NCI-H345 (cell line): ENCODE results near the gene JMJD1C.

Experiments used
- DNase-seq: peaks from one replicate; lab custom pipeline; 2025; lab: John Stamatoyannopoulos, UW

JMJD1C gene

GRCh38 chr10:63217120-63217605 is 248.6 kb downstream of the JMJD1C start:
- peak; percentile 23 for DNase-seq

DNA sequence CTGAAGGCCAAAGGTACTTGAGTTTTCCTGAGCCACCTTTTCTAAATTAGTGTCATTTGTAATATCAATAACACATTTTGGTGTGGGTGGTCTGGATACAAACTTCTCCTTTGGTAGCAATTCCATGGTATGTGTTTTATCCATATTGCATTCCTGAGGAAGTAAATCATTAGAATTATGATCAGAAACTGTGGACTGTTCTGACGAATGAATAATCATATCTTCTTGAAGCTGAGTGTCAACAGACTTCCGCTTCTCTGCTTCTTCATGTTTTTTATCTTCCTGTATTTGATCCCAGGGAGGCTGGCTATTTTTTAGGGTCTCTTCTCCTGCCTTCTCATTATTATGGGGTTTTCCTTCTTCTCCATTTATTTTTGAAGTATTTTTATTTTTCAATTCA is 251.2 kb downstream of the JMJD1C start:
- DNase-seq = no peak

- DNase-seq = no peak
Observed at GRCh38 chr10:63213489-63213888, 252.3 kb downstream of the JMJD1C start.

- DNase-seq = no peak
Observed at GRCh38 chr10:63210611-63211196, 255.1 kb downstream of the JMJD1C start.

GRCh38 chr10:63209705-63210104 is 256.1 kb downstream of the JMJD1C start:
- DNase-seq = no peak

DNA sequence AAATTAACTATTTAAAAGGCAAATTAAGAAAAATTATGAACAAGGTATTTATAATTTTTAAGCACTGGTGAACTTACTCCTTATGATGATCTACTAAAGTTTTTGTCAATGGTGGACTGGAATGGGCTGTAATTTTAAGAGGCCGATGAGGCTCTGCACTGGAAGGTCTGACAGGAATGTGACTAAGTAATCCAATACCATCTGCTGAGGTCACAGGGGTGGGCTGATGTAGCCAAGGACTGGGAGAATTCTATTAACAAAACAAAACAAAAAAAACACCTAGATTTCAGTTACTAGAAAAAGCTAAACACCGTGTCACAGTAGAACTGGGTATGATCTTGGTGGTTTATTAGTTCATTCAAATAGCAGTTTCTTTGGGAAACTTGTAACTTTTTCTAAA is 256.8 kb downstream of the JMJD1C start:
- no peak for DNase-seq

DNA sequence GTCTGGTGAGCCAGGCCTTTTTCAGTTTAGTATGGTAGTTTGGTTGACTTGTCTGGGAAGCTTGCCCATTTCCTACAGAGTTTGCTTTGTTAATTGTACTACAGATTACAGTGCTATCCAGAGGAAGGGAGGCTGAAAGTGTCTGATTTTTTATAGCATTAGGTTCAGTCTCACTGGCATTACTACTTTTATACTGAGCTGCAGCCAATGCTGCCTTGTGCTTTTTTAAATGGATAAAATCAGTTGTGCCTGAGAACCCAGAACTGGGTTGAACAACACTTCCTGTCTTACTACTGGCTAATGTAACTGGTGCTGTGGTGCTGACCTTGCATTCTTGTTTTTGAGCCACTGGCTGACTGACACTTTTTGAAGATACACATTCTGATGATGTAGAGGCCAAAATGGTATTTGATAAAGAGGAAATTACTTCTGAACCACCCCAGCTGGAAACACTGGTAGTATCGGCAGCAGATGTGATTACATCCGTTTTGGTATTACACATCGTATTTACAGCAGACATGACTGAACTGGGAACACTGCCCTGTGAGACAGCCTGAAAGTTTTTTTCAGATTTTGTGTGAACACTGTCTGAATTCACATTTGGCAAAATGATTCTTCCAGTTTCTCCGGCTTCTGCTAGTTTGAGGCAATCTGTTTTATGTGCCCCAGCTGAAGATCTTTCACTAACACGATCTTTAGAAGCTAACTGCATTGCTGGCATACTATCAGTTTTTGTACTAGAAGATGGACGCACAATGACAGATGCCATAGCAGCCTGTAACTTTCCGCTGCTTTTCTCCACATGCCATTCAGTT is 258.6 kb downstream of the JMJD1C start:
- no peak for DNase-seq

- no peak for DNase-seq
Observed at GRCh38 chr10:63206576-63206975, 259.2 kb downstream of the JMJD1C start.

DNA sequence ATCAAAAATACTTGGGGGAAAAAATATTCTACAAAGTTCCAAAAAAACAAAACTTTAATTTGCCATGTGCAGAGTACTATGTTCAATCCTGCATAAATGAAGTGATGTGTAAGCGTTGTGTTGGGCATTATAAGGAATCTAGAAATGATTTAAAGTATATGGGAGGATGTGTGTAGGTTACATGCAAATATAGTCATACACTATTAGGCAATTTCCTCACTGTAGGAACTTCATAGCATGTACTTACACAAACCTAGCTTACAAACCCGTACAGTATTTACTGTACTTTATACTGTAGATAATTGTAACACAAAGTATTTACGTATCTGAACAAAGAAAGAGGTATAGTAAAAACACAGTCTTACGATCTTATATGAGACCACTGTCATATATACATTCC is 260.4 kb downstream of the JMJD1C start:
- DNase-seq = no peak

DNA sequence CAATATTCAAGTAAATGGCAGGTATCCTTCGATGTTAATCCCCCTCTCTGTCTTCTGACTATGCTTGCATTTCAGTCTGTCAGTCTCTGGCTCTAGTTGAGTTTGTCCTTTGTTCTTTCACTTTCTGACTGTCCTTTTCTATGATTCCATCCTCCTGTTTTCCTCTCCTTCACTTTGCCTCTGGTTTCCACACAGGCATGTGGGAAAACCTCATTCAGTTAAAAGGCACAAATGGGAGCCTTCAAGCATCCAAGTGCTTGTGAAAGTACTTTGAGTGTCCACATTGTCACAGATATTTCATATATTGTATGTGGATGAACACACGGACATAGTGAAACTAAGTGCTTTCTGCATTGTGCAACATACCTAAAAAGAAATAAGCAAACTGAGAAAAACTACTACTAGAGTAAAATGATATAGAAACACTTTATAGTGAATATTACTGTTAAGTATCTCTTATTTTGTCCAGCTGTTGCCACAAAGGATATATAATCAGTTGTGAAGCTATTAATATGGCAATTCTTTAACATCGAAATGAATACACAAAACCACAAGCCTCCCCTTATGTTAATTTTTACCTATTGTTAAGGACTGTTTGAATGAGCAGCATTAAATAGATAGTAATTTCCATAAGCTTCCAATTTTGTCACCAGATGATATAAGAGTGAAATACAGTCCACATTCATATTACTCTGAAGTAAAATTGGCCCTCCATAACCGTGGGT is 260.9 kb downstream of the JMJD1C start:
- no peak for DNase-seq

GRCh38 chr10:63201118-63201517 is 264.7 kb downstream of the JMJD1C start:
- DNase-seq = no peak

- DNase-seq = no peak
Observed at GRCh38 chr10:63200431-63200830, 265.3 kb downstream of the JMJD1C start.

- no peak for DNase-seq
Observed at GRCh38 chr10:63199716-63200115, 266.1 kb downstream of the JMJD1C start.

GRCh38 chr10:63197344-63198092 is 268.3 kb downstream of the JMJD1C start:
- DNase-seq = no peak

- DNase-seq = no peak
Observed at GRCh38 chr10:63192826-63193225, 273.0 kb downstream of the JMJD1C start.

DNA sequence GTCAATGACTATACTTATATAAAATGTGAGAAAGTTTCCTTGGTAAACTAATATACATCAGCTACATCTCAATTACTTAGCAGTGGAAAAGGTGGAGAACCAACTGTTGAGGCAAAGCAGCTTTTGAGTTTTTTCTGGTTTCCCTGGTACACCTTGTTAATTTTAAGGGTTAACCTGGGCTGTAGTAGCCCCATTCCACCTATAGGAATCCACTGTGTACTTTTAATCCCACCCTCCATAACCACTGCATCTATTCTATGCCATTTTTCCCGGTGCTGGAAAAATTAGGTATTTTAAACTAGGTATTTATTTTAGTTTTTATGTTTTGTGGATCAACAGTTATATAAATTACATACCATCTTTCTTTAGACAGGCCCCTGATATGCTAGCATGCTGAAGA is 290.2 kb downstream of the JMJD1C start:
- DNase-seq = no peak

DNA sequence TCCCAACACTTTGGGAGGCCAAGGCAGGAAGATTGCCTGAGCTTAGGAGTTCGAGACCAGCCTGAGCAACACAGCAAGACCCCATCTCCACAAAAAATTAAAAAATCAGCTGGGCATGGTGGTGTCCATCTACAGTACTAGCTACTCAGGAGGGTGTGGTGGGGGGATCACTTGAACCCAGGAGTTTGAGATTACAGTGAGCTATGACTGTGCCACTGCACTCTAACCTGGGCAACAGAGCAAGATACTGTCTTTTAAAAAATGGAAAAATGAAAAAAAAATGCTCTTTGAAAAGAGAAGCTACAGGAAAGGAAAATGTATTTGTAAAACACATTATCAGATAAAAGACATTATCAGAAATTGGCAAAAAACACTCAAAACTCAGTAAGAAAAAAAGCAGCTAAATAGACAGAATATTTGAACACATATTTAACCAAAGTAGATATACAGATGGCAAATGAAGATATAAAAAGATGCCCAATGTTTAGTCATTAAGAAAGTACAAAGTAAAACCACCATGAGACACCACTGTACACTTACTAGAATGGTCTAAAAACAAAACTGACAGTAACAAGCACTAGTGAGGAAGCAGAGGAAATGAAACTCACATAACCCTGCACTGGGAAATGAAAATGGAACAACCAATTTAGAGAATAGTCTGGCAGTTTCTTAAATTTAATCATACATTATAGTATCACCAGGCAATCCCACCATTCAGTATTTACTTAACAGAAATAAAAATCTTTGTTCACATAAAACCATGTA is 292.1 kb downstream of the JMJD1C start:
- DNase-seq = no peak

GRCh38 chr10:63171926-63172325 is 293.9 kb downstream of the JMJD1C start:
- DNase-seq = no peak

- DNase-seq = no peak
Observed at GRCh38 chr10:63171255-63171855, 294.4 kb downstream of the JMJD1C start.

GRCh38 chr10:63169624-63170023 is 296.2 kb downstream of the JMJD1C start:
- no peak for DNase-seq
